Kidney epithelial cell (primary cell): ENCODE measurements around the gene NOM1. TPM values are rescaled to one million over a fixed set of nuclear protein-coding genes. Genes with fewer than 3 reads are reported as not detected.
"Not testable (repeated sequence)": the region's sequence is repeated elsewhere in the genome, so short reads cannot be mapped to it uniquely, and the experiment has no call there.

ENCODE experiments used
- DNase-seq: peaks from one replicate; pipeline ENCODE4 v3.0.0-alpha.2; 2010; ENCODE audit warnings: low read depth
- H3K27me3 ChIP-seq: 2 replicates; pipeline ENCODE4 v1.6.0; 2011; ENCODE audit warnings: low read length; ENCODE audit not compliant: control insufficient read depth, insufficient read depth
- H3K36me3 ChIP-seq: 2 replicates; pipeline ENCODE4 v1.5.1; 2011; ENCODE audit warnings: low read length; ENCODE audit not compliant: control insufficient read depth, insufficient read depth
- H3K4me3 ChIP-seq: 2 replicates; pipeline ENCODE4 v1.5.1; 2011; ENCODE audit warnings: low read depth, mild to moderate bottlenecking, control low read depth, low read length
- total RNA-seq: library from RNA; depleted of rRNA; stranded (reverse); fragments of >200 nt; gene quantifications from 2 replicates; pipeline ENCODE4 v1.2.3, GENCODE V29; 2015
- TF ChIP-seq, protein P1 (sequence below): IDR thresholded peaks from 2 replicates; pipeline ENCODE4 v1.5.1; 2011; ENCODE audit warnings: mild to moderate bottlenecking, moderate library complexity, low read length, control low read depth, inconsistent platforms; ENCODE audit not compliant: insufficient read depth, poor library complexity, severe bottlenecking

The NOM1 gene, protein sequence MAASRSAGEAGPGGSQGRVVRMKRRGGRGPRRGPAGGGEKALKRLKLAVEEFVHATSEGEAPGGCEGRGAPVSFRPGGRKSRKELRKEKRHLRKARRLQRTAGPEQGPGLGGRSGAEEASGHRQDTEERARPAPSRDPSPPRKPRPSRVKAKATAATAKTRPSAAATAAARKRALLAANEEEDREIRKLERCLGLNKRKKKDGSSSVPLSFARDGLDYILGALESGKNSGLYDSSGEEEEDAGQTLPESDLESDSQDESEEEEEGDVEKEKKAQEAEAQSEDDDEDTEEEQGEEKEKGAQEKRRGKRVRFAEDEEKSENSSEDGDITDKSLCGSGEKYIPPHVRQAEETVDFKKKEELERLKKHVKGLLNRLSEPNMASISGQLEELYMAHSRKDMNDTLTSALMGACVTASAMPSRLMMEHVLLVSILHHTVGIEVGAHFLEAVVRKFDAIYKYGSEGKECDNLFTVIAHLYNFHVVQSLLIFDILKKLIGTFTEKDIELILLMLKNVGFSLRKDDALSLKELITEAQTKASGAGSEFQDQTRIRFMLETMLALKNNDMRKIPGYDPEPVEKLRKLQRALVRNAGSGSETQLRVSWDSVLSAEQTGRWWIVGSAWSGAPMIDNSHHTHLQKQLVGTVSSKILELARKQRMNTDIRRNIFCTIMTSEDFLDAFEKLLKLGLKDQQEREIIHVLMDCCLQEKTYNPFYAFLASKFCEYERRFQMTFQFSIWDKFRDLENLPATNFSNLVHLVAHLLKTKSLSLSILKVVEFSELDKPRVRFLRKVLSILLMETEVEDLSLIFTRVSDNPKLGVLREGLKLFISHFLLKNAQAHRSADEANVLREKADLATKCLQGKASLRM
- 15.9 and 17.7 TPM in 2 replicates for total RNA-seq

DNA sequence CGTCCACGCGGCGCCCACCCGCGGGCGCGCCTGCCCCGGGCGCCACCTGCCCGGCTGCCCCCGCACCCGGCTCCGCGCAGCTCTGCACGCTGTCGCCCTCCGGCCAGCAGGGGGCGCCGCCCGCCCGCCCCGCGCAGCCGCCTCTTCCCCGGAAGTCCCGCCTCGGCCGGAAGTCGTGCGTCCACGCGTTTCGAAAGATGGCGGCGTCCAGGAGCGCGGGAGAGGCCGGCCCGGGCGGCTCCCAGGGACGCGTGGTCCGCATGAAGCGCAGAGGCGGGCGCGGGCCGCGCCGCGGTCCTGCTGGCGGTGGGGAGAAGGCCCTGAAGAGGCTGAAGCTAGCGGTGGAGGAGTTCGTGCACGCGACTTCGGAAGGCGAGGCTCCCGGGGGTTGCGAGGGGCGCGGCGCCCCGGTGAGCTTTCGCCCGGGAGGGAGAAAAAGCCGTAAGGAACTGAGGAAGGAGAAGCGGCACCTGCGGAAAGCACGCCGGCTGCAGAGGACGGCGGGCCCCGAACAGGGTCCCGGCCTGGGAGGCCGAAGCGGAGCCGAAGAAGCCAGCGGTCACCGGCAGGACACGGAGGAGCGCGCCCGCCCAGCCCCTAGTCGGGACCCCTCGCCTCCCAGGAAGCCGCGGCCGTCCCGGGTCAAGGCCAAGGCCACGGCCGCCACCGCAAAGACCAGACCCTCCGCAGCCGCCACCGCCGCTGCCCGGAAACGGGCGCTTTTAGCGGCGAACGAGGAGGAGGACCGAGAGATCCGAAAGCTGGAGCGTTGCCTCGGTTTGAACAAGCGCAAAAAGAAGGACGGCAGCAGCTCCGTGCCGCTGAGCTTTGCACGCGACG is at the start of gene NOM1:
Gene NOM1 (plus strand): TSS at position 172 of the 840 bp plus-strand sequence. CDS start 26 bp downstream, at position 198.
- H3K4me3 ChIP-seq, result peak within 1 kb of the TSS; percentile 75
- TF ChIP-seq, protein P1, sequence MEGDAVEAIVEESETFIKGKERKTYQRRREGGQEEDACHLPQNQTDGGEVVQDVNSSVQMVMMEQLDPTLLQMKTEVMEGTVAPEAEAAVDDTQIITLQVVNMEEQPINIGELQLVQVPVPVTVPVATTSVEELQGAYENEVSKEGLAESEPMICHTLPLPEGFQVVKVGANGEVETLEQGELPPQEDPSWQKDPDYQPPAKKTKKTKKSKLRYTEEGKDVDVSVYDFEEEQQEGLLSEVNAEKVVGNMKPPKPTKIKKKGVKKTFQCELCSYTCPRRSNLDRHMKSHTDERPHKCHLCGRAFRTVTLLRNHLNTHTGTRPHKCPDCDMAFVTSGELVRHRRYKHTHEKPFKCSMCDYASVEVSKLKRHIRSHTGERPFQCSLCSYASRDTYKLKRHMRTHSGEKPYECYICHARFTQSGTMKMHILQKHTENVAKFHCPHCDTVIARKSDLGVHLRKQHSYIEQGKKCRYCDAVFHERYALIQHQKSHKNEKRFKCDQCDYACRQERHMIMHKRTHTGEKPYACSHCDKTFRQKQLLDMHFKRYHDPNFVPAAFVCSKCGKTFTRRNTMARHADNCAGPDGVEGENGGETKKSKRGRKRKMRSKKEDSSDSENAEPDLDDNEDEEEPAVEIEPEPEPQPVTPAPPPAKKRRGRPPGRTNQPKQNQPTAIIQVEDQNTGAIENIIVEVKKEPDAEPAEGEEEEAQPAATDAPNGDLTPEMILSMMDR, result peak; percentile 26
- no peaks in the 10 kb centered on the region for H3K36me3 ChIP-seq
- H3K27me3 ChIP-seq, result no peaks in the 10 kb centered on the region
- DNase-seq, result peak; percentile 21

DNA sequence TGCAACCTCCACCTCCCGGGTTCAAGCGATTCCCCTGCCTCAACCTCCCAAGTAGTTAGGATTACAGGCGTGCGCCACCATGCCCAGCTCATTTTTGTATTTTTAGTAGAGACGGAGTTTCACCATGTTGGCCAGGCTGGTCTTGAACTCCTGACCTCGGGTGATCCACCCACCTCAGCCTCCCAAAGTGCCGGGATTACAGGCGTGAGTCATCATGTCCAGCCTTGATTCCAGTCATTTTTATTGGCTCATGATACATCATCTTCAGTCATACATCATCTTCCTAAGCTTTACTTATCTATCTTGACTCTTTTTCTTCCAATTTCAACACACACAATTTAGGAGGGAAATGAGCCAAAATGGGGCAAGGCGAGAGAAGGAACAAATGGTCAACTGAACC is 49.4 kb upstream of the NOM1 start:
- not testable (repeated sequence) for H3K4me3 ChIP-seq, DNase-seq, H3K27me3 ChIP-seq, H3K36me3 ChIP-seq

DNA sequence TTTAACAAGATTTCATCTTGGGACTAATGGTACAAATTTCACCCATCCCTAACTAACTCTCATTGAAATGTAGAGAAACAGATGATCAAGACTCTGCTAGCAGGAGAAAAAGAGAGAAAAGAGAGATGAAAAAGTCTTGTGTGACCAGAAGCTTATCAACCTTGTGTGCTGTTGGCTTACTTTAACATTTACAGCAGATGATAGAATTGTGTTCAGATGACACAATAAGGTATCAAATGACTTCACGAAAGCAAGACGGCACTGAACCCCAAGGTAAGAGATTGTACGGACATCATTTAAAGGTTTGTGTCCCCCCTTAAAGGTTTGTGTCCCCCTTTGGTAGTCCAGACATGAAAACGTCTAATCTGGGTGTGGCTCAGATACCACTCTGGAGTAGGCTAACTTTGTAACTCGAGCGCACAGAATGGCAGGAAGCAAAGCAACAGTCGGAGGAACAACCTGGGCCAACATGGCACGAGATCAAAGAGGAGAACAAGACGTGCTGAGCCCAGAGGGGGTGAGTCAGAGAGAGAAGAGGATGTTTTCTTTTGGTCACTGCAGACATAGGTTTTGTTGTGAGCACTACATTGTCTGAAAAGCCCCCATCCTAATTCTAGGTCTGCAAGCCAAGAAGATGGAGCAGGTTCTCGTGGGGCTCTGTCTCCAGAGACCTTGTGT is 46.1 kb upstream of the NOM1 start:
- DNase-seq, result no peak

DNA sequence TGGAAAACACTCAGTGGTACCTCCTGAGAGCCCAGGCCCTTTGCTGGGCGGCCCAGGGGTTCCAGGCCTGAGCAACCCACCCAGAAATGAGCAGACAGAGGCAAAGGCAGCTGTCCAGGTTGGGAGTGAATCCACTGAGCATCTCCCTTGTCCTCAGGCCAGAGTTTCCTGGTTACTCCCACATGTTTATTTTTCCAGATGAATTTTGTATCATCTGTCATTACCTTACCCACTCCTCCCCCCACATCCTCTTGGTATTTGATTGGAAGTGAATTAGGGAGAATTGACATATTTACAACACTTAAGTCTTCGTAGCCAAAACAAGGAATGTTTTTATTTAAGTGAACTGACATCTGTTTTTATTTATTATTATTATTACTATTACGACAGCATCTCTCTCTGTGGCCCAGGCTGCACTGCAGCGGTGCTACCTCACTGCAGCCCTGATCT is 43.3 kb upstream of the NOM1 start:
- TF ChIP-seq, protein P1, result no peak
- Histone ChIP-seq H3K27me3 (no peaks in the 10 kb centered on the region), H3K36me3 (no peaks in the 10 kb centered on the region), H3K4me3 (no peak overlapping the region)
- no peak for DNase-seq

More for the DNA sequence above, 46.1 kb upstream of the NOM1 start:
- Histone ChIP-seq H3K36me3 (no peaks in the 10 kb centered on the region), H3K27me3 (no peaks in the 10 kb centered on the region), H3K4me3 (no peak overlapping the region)
- TF ChIP-seq, protein P1, result no peak

DNA sequence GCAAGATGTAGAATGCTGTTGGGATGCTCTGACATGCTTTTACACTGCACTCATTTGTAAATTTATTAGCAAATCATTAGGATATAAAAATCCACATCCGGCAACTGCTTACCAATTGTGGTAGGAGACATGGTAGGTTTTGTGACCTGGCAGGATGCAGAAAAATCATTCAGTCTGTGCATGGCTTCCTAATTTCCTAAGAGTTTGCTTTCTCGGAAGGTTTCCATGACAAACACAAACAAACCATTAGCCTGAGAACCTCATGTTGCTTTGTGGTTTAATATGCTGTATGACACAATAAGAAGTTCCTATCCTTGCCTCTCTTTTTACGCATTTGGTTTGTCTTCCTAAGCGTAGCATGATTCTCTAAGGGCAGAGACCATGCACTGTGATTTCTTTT is 41.9 kb upstream of the NOM1 start:
- no peaks in the 10 kb centered on the region for H3K27me3 ChIP-seq
- DNase-seq, result no peak
- H3K4me3 ChIP-seq, result no peak overlapping the region
- TF ChIP-seq, protein P1, result no peak
- no peaks in the 10 kb centered on the region for H3K36me3 ChIP-seq

DNA sequence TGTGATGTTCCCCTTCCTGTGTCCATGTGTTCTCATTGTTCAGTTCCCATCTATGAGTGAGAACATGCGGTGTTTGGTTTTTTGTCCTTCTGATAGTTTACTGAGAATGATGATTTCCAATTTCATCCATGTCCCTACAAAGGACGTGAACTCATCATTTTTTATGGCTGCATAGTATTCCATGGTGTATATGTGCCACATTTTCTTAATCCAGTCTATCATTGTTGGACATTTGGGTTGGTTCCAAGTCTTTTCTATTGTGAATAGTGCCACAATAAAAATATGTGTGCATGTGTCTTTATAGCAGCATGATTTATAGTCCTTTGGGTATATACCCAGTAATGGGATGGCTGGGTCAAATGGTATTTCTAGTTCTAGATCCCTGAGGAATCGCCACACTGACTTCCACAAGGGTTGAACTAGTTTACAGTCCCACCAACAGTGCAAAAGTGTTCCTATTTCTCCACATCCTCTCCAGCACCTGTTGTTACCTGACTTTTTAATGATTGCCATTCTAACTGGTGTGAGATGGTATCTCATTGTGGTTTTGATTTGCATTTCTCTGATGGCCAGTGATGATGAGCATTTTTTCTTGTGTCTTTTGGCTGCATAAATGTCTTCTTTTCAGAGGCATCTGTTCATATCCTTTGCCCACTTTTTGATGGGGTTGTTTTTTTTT is 39.8 kb upstream of the NOM1 start:
- DNase-seq, H3K4me3 ChIP-seq: not testable (repeated sequence)

More for the DNA sequence above, 39.8 kb upstream of the NOM1 start:
- not testable (repeated sequence) for H3K36me3 ChIP-seq, H3K27me3 ChIP-seq
